ENCODE data around the gene PAQR3. TPM values are rescaled to one million over a fixed set of nuclear protein-coding genes. Genes with fewer than 3 reads are reported as not detected.

The PAQR3 gene
- 10 to 100 TPM in 1 of 4 donors, 1 to 10 TPM in 3; 9.4 to 18.9 (median 9.7) TPM for total RNA-seq

- TF ChIP-seq, protein P1, sequence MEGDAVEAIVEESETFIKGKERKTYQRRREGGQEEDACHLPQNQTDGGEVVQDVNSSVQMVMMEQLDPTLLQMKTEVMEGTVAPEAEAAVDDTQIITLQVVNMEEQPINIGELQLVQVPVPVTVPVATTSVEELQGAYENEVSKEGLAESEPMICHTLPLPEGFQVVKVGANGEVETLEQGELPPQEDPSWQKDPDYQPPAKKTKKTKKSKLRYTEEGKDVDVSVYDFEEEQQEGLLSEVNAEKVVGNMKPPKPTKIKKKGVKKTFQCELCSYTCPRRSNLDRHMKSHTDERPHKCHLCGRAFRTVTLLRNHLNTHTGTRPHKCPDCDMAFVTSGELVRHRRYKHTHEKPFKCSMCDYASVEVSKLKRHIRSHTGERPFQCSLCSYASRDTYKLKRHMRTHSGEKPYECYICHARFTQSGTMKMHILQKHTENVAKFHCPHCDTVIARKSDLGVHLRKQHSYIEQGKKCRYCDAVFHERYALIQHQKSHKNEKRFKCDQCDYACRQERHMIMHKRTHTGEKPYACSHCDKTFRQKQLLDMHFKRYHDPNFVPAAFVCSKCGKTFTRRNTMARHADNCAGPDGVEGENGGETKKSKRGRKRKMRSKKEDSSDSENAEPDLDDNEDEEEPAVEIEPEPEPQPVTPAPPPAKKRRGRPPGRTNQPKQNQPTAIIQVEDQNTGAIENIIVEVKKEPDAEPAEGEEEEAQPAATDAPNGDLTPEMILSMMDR (IDR thresholded peaks at IDR 0.05), result peak in 1 of 6 experiments; percentile 9
- TF ChIP-seq POLR2A (IDR thresholded peaks at IDR 0.05), result peak in 3 of 4 donors; percentile 79 to 91 (median 84)
- intact Hi-C loops (cut with DNase I), result no loop called here
Measured at GRCh38 chr4:78938868-78939666, at the start of gene PAQR3. Gene PAQR3, minus strand, starts transcription at chr4:78939438. Its CDS starts 214 bp downstream, at chr4:78939224.

GRCh38 chr4:78987683-78988082 lies 48.4 kb upstream of the PAQR3 start:
- intact Hi-C loops (cut with DNase I), result no loop called here
- Histone ChIP-seq H3K27ac (no peak overlapping the region), H3K4me3 (no peak overlapping the region), H3K36me3 (no peaks in the 10 kb centered on the region), H3K9me3 (no peaks in the 10 kb centered on the region), H3K27me3 (no peaks in the 10 kb centered on the region), H3K4me1 (no peaks in the 10 kb centered on the region)
- no peak for TF ChIP-seq POLR2A (IDR thresholded peaks at IDR 0.05)
- TF ChIP-seq, protein P1 (IDR thresholded peaks at IDR 0.05), result no peak
- WGBS, 2 donors, result 79 to 88% methylated on average over 1 of the region's 1 CpG
- DNase-seq, result no peak

More at GRCh38 chr4:78938868-78939666, at the start of gene PAQR3:
- Histone ChIP-seq H3K9me3 (no peaks in the 10 kb centered on the region), H3K4me1 (peaks cover 6 to 41% (median 6%) of the 10 kb centered on the region in 3 donors), H3K27ac (peak within 1 kb of the TSS; percentile 78 to 89 (median 84)), H3K4me3 (peak within 1 kb of the TSS; percentile 81 to 91 (median 88)), H3K36me3 (no peaks in the 10 kb centered on the region), H3K27me3 (no peaks in the 10 kb centered on the region)
- WGBS, 2 donors, result 0 to 1% methylated on average over 28 to 37 of the region's 77 CpGs
- peak; percentile 17 for DNase-seq

- no peaks in the 10 kb centered on the region for H3K4me1 ChIP-seq
- DNase-seq, result no peak
- TF ChIP-seq, protein P1 (IDR thresholded peaks at IDR 0.05), result no peak
- TF ChIP-seq POLR2A (IDR thresholded peaks at IDR 0.05), result no peak
- 58 to 61% methylated on average over 2 of the region's 2 CpGs for WGBS, 2 donors
- no peaks in the 10 kb centered on the region for H3K27me3 ChIP-seq
- no peak overlapping the region for H3K4me3 ChIP-seq
- no peaks in the 10 kb centered on the region for H3K36me3 ChIP-seq
- no peak overlapping the region for H3K27ac ChIP-seq
- H3K9me3 ChIP-seq, result no peaks in the 10 kb centered on the region
- intact Hi-C loops (cut with DNase I), result no loop called here
Measured at GRCh38 chr4:78984593-78984992, 45.4 kb upstream of the PAQR3 start.

GRCh38 chr4:78975865-78976264 lies 36.6 kb upstream of the PAQR3 start:
- 64 to 67% methylated on average over 2 of the region's 2 CpGs for WGBS, 2 donors

More at GRCh38 chr4:78975865-78976264, 36.6 kb upstream of the PAQR3 start:
- Histone ChIP-seq H3K9me3 (no peaks in the 10 kb centered on the region), H3K4me1 (peaks cover 0 to 4% (median 0%) of the 10 kb centered on the region in 3 donors), H3K27ac (no peak overlapping the region), H3K36me3 (no peaks in the 10 kb centered on the region), H3K4me3 (peak overlapping the region in 1 of 4 donors; percentile 15), H3K27me3 (no peaks in the 10 kb centered on the region)
- no peak for DNase-seq
- intact Hi-C loops (cut with DNase I), result no loop called here
- TF ChIP-seq, protein P1 (IDR thresholded peaks at IDR 0.05), result no peak
- no peak for TF ChIP-seq POLR2A (IDR thresholded peaks at IDR 0.05)
